DMS153 treated with DMSO at 0.1 percent for 48 hours (cell line): ENCODE data around the gene DVL1.
A peak's percentile ranks its signal among the peaks of the same experiment; 100 is the strongest.

ENCODE experiments used
- DNase-seq: peaks from one replicate; lab custom pipeline; 2025; ENCODE audit not compliant: unreplicated experiment; lab: John Stamatoyannopoulos, UW

DVL1 gene

DNA sequence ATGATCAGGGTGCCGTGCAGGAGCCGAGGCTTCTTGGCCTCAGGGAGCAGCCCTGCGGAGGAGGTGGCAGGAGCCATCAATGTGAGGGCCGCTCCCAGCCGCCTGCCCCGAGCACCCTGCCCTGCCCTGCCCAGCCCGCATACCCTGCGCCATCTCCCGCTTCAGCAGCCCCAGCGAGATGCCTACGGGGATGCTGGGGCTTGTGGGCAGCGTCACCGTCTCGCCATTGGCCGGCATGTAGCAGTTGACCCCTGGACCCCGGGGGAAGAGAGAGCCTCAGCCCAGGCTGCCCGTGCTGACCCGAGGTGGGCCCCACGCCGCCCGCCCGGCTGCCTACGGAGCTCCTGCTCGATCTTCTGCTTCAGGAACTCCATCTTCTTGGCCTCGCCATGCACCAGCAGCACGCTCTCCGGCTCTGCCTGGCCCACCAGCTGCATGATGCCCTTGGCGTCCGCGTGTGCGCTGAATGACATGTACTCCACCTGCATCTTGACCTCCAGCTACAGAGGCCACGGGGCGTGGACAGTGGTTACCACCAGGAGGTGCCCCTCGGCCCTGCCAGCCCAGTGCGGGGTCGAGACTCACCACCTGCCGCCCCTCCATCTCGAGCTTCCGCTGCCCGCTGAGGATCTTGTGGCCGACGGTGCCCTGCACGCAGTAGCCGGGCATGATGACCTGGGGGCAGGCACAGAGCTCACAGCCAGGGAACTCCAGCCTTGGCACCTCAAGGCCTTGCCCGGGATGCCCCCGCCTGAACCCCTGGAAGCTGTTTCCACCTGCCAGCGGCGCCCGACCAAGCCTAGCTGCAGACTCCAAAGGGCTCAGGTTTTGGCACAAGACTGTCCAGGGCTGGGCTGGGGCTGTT is 36.5 kb downstream of the DVL1 start:
- no peak for DNase-seq

GRCh38 chr1:1311107-1312104 is 37.8 kb downstream of the DVL1 start:
- no peak for DNase-seq

- DNase-seq: no peak
Measured at GRCh38 chr1:1310476-1311053, 38.7 kb downstream of the DVL1 start.

DNA sequence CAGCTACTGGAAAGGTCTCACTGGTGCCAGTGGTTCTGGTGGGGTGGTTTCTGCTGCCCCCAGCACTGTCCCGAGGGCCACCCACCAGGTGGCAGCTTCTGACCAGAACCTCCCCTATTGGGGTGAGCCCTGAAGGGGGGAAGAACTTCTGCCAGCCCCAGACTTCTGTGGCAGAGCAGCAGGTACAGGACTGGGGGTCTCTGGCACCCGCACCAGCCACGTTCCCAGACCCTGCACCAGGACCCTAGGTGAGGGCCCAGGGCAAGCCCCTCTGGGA is 39.2 kb downstream of the DVL1 start:
- DNase-seq: no peak

DNA sequence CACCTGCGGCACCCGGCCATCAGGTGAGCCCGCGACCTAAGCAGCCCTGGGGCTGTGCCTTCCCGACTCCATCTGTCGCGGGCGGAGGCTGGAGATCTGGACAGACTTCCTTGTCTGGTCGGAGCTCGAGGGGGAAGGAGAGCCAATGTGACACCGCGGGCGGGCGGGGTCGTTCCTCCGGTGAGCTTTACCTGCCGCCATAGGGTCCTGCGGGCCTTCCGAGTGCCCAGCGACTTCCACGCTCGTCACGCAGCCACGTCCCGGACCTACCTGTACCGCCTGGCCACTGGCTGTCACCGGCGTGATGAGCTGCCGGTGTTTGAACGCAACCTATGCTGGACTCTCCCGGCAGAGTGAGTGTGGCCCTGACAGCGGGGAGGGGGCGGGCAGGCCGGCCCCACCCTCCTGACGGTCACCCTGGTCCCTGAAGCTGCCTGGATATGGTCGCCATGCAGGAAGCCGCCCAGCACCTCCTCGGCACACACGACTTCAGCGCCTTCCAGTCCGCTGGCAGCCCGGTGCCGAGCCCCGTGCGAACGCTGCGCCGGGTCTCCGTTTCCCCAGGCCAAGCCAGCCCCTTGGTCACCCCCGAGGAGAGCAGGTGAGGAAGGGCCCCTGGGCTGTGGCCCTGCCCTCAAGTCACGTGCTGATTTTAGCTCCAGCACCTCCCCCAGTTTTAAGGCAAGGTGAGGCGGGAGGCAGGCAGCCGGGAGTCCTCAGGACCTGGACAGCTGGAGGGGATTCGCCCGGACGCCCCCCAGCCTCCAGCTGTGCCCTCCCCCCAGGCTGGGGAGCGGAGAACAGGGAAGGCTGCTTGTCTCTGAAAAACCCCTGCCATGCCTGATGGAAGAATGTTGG is 39.7 kb downstream of the DVL1 start:
- no peak for DNase-seq

DNA sequence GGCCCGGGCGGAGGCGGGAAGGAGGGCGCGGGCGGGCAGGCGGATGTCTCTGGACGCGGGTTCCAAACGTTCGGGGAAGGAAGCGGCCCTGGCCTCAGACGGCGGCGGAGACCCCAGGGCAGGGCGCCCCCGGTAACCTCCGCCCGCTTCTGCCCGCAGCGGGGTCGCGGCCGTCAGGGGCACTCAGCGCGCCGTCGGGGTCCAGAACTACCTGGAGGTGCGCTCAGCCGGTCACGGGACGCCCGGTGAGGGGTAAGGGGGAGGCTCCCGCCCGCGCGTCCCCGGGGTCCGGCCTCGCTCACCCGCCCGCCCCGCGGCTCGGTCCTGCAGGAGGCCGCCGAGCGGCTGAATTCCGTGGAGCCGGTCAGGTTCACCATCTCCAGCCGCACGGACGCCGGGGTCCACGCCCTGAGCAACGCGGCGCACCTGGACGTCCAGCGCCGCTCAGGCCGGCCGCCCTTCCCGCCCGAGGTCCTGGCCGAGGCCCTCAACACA is 40.4 kb downstream of the DVL1 start:
- DNase-seq: no peak

DNA sequence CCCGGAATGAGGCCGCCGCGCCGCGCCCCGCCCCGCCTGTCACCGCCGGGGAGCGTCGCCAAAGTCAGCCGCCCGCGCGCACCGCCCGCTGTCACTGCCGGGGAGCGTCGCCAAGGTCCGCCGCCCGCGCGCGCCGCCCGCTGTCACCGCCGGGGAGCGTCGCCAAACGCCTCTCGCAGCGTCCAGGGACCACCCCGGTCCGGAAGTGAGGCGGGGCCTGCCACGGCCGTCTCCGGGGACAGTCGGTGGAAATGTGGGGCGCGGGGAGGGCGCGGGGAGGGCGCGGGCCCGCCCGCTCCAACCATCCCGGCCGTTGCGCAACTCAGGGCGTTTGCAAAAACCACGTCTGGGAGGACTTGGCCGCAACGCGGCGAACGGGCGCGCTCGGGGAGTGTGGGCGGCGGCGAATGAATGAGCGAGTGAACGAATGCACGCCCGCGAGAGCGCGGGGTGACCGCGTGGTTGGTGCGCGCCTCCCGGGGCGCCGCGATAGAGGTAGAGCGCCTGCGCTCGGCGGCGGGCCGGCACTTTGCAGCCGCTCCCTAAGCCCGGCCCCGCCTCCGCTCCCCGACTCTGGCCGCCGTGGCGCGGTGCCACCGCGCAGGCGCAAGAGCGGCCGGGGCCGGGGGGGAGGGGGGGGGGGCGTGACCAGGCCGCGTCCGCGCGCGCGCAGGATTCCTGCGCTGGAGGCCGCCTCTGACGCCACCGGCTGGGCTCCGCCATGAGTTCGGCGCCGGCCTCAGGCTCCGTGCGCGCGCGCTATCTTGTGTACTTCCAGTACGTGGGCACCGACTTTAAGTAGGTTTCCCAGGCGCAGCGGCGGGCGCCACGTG is 41.1 kb downstream of the DVL1 start, which contains the start of the genes ACAP3 and PUSL1:
Gene ACAP3 (minus strand): TSS at position 8 of the 833 bp plus-strand sequence. CDS start 115 bp downstream, outside the sequence.
Gene PUSL1 (plus strand): TSS at position 675 of the 833 bp plus-strand sequence. CDS start 47 bp downstream, at position 722.
- peak; percentile 95 for DNase-seq

- no peak for DNase-seq
Measured at GRCh38 chr1:1307261-1307922, 41.8 kb downstream of the DVL1 start.

GRCh38 chr1:1306661-1307260 is 42.5 kb downstream of the DVL1 start:
- no peak for DNase-seq

DNA sequence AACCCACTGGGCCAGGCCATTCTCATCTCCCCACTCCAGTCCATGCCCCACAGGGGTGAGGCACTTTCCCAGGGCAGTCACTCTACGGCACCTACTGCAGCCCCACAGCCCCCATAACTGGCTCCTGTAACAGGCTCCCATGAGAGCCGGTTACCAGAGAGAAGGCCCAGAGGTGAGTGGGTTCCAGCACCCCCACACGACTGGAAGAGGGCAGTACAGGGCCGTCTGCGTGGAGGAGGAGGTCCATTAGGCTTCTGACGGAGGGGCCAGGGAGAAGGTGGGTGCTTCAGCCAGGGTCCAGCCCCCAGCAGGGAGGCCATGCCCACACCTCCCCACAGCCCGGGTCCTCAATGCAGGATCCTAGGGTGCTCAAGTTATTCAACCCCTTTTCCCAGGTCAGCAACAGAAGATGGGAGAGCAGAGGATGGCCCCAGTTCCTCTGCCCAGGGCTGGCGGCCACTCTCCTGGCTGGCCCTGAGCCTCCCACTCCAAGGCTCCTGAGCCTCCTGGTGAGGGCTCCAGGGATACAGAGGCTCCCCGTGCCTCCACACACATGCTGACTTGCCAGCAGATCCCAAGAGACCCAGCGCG is 43.1 kb downstream of the DVL1 start:
- DNase-seq: peak; percentile 29

DNA sequence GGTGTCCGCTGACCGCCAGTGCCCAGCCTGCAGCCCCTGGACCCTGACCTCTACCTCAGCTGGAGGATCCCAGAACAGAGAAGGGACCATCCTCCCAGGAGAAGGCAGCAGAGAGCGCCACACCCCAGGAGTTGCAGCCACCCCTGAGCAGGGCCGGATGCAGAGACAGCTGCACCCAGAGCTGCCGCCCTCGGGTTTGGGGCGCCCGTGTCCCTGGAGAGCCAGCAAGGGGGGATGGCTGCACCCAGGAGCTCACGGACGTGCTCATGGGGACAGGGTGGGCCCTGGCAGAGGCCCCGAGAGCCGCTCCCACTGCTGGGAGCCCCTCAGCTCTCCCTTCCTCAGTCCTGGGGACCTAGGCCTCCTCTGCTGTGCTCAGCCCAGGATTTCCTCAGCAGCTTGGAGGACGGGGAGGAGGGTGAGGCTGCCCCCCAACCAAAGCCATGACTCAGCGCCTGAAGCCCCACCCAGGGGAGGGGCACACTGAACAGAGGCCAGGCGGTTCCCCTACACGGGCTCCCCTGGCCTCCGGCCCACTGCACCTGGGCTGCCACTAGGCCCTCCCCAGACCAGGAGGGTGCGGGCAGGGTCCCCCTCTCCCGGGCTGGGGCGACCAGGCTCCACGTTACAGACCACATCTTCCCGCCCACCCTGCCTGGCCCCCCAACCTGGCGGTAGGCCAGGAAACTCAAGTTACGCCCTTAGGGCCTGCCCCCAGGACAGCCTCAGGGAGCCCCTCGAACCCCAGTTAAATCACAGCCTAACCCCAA is 43.7 kb downstream of the DVL1 start:
- DNase-seq: peak; percentile 81

DNA sequence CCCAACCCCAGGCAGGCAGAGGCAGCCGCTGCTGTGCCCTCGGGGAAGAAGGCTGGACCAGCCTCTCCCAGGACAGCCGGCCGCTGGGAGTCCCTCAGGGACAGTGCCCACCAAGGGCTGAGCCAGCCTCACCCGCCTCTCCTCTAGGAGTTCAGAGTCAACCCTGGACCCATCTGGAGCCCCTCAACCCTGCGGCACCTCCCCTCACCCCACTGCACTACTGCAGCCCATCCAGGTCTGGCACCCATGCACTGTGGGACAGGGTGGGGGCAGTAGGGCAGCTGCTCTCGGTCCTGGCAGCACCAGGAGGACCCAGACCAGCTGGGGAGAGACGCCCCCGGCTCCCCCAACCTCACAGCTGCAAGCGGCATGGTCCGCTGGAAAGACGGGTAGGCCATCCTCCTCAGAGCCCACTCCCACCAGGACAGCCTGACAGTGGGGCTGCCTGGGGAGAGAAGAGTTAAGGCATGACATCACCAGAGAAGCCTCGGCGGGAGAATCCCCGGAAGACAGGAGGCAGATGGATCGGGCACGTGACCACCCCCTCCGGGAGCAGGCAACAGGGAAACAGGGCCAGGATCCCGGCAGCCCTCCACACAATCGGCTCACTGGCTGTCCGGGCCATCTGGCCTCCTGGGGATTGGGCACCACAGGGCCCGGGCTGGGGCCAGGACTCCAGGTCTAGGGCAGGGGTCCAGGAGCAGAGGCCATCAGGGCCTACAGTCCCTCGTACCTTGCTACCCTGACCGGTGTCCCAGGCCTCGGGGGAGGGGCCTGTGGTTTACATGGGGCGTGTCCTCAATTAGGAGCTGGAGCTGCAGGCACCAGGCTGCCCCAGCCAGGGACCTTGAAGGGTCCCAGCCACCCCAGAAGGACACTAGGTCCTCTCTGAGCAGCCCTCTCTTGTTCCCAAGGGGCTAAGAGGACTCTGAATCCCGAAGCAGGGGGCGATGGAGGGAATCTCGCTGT is 44.6 kb downstream of the DVL1 start:
- peak; percentile 98 for DNase-seq

- no peak for DNase-seq
Measured at GRCh38 chr1:1303736-1304135, 45.5 kb downstream of the DVL1 start.

- DNase-seq: no peak
Measured at GRCh38 chr1:1302951-1303509, 46.2 kb downstream of the DVL1 start.

- DNase-seq: no peak
Measured at GRCh38 chr1:1302006-1302430, 47.2 kb downstream of the DVL1 start.

GRCh38 chr1:1300352-1300739 is 48.9 kb downstream of the DVL1 start:
- DNase-seq: no peak
